ENCODE results near the gene FRYL. TPM values are rescaled to one million over a fixed set of nuclear protein-coding genes. Genes with fewer than 3 reads are reported as not detected.

FRYL gene
- total RNA-seq, 1 donor from 2014 or later = 31.7 TPM

DNA sequence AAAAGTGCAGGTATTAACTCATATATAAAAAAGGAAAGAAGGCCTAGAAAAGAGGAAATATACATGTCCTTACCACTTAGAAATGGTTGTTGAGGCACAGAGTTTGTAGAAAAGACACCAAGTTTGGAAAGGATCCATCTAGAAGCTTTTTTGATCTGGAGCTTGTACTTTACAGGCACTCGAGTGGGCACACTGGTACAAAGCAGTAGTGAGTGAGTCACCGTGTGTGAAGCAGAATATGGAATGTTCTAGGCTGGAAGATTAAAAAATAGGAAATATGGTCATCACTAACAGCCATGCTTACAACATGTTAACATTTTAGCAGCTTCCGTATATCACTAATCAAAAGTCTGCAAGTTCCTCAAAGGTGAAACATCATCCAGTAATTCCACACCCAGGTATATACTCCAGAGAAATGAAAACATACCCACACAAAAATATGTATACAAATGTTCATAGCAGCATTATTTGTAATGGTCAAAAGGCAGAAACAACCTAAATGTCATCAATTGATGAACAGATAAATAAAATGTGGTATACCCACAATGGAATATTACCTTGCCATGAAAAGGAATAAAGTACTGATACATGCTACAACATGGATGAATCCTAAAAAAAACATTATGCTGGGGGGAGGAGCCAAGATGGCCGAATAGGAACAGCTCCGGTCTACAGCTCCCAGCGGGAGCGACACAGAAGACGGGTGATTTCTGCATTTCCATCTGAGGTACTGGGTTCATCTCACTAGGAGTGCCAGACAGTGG, 69.5 kb downstream of the FRYL start:
- H3K36me3 ChIP-seq (ENCODE audit: control insufficient read depth, insufficient read depth, low read length) = no peaks in the 10 kb centered on the region
- H3K27me3 ChIP-seq (ENCODE audit: control insufficient read depth, insufficient read depth, low read length) = no peaks in the 10 kb centered on the region
- TF ChIP-seq, protein P1, sequence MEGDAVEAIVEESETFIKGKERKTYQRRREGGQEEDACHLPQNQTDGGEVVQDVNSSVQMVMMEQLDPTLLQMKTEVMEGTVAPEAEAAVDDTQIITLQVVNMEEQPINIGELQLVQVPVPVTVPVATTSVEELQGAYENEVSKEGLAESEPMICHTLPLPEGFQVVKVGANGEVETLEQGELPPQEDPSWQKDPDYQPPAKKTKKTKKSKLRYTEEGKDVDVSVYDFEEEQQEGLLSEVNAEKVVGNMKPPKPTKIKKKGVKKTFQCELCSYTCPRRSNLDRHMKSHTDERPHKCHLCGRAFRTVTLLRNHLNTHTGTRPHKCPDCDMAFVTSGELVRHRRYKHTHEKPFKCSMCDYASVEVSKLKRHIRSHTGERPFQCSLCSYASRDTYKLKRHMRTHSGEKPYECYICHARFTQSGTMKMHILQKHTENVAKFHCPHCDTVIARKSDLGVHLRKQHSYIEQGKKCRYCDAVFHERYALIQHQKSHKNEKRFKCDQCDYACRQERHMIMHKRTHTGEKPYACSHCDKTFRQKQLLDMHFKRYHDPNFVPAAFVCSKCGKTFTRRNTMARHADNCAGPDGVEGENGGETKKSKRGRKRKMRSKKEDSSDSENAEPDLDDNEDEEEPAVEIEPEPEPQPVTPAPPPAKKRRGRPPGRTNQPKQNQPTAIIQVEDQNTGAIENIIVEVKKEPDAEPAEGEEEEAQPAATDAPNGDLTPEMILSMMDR (IDR thresholded peaks at IDR 0.05; ENCODE audit: insufficient read depth, low read length, poor library complexity, severe bottlenecking) = no peak
- H3K4me3 ChIP-seq (ENCODE audit: low read depth, low read length) = no peak overlapping the region
- no peak for DNase-seq (ENCODE audit: low read depth)

DNA sequence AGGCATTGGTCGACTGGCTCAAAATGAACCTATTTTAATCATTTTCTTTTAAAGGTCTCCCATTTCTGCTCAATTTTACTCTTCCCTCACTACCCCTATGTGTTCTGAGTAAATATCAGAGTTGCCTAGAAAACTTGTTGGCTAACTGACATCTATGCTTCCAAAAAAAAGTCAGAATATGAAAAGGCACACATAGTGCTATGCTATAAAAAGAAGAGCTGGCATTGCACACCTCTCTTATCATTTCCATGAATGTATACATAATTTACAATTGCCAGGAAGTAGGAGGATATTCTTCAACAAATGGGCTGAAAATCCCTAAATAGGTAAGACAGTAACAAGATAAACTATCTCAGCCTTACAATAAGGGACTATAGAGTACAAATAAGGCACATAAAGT, 70.2 kb downstream of the FRYL start:
- H3K36me3 ChIP-seq (ENCODE audit: control insufficient read depth, insufficient read depth, low read length) = no peaks in the 10 kb centered on the region
- no peak for DNase-seq (ENCODE audit: low read depth)
- H3K27me3 ChIP-seq (ENCODE audit: control insufficient read depth, insufficient read depth, low read length) = no peaks in the 10 kb centered on the region
- H3K4me3 ChIP-seq (ENCODE audit: low read depth, low read length) = no peak overlapping the region
- TF ChIP-seq, protein P1 (IDR thresholded peaks at IDR 0.05; ENCODE audit: insufficient read depth, low read length, poor library complexity, severe bottlenecking) = no peak

DNA sequence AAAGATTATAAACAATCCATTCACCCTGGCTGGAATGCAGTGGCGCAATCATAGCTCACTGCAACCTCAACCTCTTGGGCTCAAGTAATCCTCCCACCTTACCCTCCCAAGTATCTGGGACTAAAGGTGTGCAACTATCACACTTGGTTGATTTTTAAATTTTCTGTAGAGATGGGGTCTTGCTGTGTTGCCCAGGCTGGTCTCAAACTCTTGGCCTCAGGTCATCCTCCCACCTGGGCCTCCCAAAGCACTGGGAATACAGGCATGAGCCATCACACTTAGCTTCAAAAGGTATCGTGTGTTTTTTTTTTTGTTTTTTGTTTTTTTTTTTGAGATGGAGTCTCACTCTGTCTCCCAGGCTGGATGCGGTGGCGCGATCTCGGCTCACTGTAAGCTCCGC, 71.5 kb downstream of the FRYL start:
- Histone ChIP-seq H3K4me3 (ENCODE audit: low read depth, low read length) (no peak overlapping the region), H3K36me3 (ENCODE audit: control insufficient read depth, insufficient read depth, low read length) (no peaks in the 10 kb centered on the region), H3K27me3 (ENCODE audit: control insufficient read depth, insufficient read depth, low read length) (no peaks in the 10 kb centered on the region)
- TF ChIP-seq, protein P1 (IDR thresholded peaks at IDR 0.05; ENCODE audit: insufficient read depth, low read length, poor library complexity, severe bottlenecking) = no peak
- no peak for DNase-seq (ENCODE audit: low read depth)

DNA sequence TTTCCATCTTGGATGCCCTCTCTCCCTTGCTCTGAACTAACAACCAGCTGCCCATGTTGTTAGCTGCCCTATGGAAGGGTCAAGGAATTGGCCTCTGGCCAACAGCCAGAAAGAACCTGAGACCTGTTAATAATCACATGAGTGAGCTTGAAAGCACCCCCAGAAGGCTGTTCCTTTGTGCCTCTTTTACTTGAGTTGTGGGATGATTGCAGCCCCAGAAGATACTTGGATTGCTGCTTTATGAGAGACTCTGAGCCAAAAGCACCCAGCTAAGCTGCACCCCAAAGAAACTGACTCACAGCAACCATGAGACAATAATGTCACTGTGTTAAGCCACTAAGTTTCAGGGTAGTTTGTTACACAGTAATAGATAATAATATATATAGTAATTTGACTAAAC, 73.3 kb downstream of the FRYL start:
- no peak for DNase-seq (ENCODE audit: low read depth)
- Histone ChIP-seq H3K36me3 (ENCODE audit: control insufficient read depth, insufficient read depth, low read length) (no peaks in the 10 kb centered on the region), H3K4me3 (ENCODE audit: low read depth, low read length) (no peak overlapping the region), H3K27me3 (ENCODE audit: control insufficient read depth, insufficient read depth, low read length) (no peaks in the 10 kb centered on the region)
- TF ChIP-seq, protein P1 (IDR thresholded peaks at IDR 0.05; ENCODE audit: insufficient read depth, low read length, poor library complexity, severe bottlenecking) = no peak

DNA sequence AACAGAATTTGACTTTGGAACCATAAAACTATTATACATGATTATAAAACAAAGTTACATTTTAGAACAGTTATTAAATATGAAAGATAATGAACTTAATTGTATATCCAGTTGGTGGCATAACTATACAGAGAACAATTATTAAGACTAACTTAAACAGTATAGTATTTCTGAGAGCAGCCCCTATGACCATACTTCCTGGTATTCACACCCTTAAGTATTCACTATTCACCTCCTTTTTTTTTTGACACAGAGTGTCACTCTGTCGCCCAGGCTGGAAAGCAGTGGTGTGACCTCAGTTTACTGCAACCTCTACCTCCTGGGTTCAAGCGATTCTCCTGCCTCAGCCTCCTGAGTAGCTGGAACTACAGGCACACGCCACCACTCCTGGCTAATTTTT, 74.5 kb downstream of the FRYL start:
- no peak for DNase-seq (ENCODE audit: low read depth)

More for the DNA sequence above, 74.5 kb downstream of the FRYL start:
- no peak overlapping the region for H3K4me3 ChIP-seq (ENCODE audit: low read depth, low read length)
- H3K36me3 ChIP-seq (ENCODE audit: control insufficient read depth, insufficient read depth, low read length) = no peaks in the 10 kb centered on the region
- TF ChIP-seq, protein P1 (IDR thresholded peaks at IDR 0.05; ENCODE audit: insufficient read depth, low read length, poor library complexity, severe bottlenecking) = no peak
- H3K27me3 ChIP-seq (ENCODE audit: control insufficient read depth, insufficient read depth, low read length) = no peaks in the 10 kb centered on the region

Measured in kidney epithelial cell (primary cell).